ENCODE results near the gene PEX14.

PEX14 gene

DNA sequence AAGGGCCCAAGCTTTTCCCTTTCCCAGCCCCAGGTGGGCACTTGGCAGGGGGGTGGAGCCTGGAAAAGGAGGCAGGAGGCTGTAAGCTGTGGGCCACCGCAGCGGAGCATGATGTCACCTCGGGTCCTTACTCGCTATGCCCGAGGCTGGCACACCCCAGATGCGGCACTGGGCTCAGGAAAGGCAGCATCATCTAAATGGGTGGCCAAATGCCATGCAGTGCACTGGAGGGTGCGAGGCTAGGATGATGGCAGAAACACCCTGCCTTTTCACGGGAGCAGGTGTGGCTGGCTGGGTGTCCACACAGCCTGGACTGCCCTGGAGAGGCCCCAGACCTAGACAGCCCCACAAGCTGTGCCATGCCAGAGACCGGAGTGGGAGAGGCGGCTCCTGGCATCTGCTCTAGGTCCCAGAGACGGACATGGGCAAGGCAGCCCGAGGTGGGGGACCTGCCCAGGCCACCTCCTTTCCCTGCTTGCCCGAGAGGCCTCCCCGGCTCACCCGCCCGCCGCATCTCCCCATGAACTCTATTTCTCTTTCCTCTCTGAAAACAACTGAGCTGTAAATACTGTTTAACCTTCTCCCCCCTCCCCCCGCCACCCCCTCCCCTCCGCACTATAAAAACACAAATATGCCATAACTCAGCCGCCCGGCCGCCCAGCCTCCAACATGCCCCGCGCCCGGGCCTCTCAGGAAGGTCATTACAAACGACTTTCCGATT is 197.0 kb downstream of the PEX14 start:
- DNase-seq = peak in 2 of 3 experiments; percentile 26 to 60

DNA sequence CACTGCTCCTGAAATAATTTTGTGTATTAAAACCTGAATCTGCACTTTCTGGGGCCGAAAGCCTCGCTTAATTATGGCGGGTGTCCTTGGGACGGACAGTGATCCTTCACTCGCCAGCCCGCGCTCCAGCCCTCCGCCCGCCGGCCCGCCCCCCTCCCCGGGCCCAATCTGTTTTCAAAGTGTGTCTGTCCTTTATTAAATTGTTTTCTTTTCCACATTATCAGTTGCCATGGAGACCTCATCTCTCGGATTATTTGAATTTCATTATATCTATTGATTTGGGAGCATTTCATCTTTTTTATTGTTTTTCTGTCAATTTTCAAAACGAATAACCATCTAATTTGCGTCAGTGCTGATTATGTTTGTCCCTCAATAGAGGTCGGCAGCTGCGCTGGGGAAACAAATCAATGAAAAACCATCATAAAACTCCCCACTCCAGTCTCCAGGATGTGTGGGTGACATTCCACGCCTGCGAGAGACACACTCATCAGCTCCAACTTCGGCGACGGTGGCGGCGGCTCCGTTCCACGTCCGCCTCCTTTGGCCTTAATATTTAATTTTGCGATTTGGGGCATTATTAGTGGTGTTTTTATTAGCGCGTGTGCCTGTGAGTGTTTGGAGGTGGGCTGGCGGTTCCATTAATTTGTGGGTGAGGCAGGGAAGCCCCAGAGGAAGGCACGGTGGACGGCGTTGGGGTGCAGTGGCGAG is 197.7 kb downstream of the PEX14 start:
- DNase-seq = peak in 1 of 3 experiments; percentile 41

DNA sequence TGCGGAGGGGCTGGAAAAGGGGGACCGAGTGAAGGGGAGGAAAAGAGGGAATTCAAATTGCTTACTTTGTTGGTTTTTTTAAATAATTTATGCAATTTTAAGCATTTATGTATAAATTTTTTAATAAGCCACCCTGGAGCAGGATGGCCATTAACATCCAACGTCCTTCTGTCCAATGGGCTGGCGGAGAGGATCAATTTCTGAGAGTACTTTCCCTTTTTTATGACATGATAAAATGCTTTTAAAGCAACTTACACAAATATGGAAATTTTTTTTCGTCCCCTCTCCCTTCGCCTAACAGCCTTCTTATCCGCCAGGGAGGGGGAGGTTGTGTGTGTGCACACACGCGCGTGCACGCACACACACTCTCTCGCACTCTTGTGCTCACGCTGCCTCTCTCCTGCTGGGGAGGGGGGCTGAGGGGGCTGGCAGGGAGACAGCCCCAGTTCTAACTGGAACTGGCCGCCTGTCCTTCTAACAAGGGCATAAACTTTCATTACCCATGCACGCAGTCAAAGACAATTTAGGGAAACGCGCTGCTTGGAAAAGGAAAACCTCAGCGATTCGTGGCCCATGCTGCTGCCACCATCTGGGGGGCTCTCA is 198.5 kb downstream of the PEX14 start:
- DNase-seq = no peak

DNA sequence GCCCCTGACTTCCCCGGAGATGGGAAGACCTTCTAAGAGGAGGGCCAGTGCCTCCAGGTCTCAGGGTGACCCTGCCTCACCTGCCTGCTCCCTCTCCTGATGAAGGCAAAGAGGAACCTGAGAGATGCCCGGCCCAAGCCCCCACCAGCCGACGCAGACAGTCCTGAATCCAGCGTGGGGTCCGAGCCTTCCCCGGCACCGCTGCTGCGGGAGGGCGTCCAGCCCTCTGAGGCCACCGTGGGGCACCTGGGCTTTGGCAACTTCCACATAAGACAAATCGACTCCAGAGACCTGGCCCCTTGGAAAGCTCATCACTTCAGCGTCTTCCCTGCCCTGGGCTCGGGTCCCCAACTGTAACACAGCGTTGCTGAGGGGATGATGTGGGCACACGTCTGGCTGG is 199.5 kb downstream of the PEX14 start:
- no peak for DNase-seq

DNA sequence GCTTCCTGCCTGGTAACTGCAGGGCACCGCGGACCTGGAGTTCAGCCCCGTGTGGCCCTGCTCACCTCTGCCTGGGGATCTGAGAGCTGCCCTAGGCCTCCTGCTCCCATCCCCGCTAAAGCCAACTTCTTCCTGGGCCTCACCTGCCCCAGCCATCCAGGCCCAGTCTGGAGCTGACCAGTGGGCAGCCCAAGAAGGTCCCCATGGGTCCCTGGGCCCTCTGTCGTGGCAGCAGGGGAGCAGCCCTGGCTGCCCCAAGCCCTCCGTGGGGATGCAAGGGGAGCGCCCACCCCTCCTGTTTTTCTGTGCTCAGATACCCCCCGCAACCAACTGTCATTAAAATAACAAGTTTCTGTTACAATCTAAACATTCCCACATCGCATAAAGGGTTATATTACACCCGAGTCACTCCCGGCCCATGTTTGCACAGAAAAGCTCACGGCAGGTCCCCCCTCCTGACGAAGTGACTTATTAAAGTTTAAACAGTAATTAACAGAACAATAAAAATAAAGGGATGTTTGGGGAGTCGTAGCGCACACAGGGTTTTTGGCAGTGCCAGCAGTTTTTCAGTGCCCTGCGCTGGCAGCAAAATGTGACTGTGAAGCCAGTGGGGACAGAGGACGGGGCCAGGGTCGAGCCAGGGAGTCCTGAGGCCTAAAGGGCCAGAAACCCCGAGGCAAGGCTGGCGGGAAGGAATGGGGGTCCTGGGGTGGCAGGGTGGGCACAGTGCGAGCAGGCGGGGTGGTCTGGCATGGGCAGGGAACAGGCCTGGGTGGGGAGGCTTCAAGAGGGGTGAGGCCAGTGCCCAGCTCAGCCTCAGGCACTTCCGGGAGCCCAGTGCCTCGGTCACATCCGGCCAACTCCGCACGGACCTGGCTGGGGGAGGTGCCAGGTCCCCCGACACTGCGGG is 200.2 kb downstream of the PEX14 start:
- peak in 2 of 3 experiments; percentile 44 to 79 for DNase-seq

DNA sequence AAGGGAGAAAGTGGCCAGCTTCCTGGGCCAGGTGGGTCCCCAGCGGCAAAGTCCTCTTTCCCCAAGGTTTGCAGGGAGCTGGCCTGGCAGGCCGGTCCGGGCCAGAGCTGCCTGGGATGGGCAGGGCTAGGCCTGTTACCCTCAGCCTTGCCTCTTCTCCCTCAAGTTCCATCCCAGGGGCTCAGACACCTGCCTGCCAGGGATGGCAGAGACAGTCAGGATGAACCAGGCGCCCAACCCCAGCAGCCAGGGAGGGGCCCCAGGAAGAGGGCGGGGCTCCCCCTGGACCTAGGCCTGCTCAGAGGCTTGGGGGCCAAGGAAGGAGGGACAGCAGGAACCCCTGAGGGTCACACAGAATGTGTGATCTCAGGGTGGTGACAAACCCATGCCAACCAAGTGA is 201.1 kb downstream of the PEX14 start:
- no peak for DNase-seq

DNA sequence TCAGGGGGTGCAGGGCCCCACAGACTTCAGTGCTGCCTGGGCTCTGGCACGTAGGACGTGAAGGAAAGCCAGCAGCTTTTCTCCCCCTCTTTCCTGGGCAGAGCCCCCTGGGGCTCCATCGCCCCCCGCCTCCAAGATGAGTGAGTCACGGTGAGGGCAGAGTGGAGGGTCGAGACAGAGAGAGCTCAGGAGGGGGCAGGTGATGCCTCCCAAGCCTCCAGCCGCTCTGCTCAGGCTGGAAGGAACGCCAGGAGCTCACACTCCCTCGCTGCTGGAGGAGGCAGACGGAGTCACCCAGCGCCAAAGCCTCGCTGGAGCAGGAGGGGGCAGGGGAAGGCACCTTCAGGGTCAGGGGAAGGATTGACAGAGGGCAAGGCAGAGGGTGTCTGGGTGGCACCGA is 202.2 kb downstream of the PEX14 start:
- DNase-seq = peak in 1 of 3 experiments; percentile 19

DNA sequence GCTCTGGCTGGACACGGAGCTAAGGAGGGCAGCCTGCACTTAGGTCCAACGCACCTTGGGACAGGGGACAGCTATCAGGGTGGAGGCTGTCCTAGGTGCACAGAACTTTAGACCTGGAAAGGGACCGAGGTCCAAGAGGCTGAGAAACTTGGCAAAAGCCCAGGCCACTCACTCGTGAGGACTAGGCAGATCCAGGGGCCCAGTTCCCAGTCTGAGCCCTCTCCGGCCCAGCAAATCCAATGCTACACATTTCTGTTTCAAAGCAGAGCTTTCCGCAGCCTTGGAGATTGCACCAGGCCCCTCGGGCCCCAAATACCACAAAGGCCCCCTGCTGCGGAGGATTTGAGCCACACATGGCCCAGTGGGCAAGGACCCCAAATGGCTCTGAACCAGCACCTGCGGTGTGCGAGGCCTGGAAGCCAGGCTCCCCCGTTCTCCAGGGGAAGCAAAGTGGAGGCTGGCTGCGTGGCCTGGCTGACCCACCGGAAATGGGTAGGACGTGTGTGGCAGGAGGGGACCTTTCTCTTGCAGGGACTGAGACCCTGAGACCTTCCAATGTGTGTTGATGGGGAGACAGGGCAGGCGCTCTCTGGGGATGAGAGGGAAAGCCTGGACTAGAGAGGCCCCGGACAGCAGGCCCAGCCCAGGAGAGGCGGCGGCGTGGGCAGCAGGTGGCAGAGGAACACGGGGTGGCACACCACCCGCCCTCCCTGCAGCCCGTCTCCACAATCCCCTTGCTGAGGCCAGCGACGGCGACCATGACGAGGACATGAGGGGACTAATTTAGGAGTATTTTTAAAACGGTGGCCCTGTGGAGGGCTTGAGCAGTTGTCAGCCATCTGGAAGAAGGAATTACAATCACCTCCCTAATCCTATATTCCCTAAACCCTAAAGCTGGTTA is 203.0 kb downstream of the PEX14 start:
- DNase-seq = no peak

DNA sequence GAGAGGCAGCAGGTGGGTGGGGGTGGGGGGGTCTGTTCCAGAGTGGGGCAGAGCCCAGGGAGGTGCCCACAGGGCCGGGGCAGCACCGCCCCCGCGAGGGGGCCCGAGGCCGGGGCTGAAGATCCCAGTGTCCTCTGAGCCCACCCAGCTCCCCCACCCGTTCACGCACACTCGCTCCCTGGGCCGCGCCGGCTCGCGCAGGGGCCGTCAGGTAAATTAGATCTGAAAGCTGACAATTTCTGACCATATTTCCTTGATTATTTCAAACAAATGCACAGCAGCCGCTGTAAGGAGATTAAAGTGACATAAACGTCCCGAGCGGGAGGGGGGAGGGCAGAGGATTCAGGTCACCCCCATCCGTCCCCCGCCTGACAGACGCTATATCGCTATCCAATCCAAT is 203.7 kb downstream of the PEX14 start:
- no peak for DNase-seq

DNA sequence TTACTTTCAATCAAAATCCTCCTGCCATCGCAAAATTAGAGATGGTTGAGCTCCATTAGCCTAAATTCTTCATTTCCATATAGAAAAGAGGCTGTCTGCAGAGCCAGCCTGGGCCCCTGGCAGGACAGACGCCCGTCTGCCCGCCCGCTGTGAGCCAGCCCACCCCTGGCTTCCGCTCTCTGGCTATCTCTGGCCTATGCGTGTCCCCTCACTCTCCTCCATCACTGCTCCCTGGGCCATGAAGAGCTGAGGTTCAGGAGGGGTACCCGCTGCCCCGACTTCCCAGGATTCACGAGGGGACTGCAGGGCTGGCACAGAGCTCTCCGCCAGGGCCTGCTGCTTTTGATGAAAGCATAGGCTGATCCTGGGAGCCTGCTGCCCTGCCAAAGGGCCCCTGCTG is 204.1 kb downstream of the PEX14 start:
- no peak for DNase-seq

DNA sequence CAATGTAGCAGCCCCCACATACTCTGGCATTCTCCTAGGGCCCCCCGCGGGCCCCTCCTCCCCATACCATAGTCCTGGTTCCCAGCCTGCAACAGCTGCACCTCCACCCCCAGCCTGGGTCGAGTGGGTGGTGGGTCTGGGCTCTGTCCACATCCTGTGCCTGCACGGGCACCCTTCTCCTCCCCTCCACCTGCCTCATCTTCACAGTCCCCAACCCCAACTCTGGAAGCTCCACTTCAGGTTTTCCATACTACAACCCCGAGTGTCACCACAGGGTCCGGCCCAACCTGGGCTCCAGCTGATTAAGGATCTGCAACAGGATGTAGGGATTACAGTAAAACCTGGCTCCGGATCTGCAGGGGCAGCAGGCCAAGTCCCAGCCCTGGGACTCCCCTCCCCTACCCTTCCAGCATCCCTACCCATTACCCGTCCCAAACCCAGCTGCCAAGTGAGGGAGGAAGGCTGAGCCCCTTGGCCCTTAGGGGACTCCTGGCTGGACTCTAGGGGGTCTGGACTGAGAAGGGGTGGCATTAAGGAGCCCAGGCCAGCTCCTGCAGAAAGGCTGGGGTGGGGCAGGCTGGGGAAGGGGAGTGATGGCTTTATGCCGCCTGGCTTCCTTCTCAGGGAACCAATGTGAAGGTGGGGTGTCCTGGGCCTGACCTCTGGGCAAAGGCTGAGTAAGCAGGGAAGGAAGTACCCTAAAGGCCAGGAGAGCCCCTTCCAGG is 204.9 kb downstream of the PEX14 start:
- DNase-seq = peak; percentile 69 to 70 (median 70)

Data from NCI-H1417 (cell line).